ENCODE measurements around the gene RAI14.

RAI14 gene

DNA sequence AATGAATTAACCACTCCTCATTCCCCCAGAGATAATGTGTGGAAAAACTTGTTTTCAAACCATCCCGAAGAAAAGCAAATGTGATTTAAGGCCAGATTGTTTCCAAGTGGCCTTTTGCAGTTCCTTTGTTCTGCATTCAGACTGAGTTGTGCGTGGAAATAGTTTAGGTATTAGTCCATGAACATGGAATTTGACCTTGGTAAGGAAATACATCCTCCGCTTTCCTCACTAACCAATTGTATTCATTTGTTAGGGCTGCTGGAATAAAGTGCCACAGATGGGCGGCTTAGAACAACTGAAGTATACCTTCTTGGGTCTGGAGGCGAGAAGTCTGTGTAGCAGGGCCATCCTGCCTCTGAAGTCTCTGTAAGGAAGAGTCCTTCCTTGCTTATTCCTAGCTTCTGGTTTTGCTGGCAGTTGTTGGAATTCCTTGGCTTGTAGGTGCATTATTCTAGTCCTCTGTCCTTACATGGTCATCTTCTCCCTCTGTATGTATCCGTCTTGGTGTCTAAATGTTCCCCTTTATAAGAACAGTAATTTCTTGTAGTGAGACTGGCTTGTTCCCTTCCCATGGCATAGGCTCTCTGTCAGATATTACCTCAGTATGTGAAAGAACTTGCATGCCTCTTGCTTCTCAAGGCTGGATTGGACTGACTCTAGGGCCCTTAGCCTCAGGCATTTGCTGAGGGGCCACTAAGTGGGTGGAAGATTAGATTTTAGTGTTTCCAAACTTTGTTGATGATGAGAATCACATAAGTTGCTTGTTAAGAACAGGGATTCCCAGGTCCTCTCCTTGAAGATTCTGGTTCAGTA is 53.9 kb downstream of the RAI14 start:
- TF ChIP-seq, protein P1, sequence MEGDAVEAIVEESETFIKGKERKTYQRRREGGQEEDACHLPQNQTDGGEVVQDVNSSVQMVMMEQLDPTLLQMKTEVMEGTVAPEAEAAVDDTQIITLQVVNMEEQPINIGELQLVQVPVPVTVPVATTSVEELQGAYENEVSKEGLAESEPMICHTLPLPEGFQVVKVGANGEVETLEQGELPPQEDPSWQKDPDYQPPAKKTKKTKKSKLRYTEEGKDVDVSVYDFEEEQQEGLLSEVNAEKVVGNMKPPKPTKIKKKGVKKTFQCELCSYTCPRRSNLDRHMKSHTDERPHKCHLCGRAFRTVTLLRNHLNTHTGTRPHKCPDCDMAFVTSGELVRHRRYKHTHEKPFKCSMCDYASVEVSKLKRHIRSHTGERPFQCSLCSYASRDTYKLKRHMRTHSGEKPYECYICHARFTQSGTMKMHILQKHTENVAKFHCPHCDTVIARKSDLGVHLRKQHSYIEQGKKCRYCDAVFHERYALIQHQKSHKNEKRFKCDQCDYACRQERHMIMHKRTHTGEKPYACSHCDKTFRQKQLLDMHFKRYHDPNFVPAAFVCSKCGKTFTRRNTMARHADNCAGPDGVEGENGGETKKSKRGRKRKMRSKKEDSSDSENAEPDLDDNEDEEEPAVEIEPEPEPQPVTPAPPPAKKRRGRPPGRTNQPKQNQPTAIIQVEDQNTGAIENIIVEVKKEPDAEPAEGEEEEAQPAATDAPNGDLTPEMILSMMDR (IDR thresholded peaks at IDR 0.05), result no peak
- no peak for TF ChIP-seq ZFX (IDR thresholded peaks at IDR 0.05; ENCODE audit: borderline replicate concordance)
- no peak overlapping the region for H3K27ac ChIP-seq

DNA sequence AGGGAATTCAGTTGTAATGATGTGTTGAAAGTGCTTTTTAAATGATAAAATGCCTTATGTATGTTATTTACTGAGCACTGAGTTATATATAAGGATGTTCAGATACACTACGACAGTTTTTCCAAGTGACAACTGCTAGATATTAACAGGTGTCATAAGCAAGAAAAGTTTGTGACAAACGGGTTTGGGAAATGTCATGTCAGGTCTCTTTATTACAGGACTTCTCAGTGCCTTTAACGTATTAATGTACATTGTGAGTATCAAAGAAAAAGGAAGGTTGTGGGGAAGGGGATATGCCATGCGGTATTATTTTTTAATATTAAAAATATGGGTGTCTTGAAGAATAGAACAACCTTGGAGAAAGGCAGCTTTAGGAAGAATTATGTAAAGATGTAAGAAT is 56.4 kb downstream of the RAI14 start:
- H3K27ac ChIP-seq, result no peak overlapping the region
- no peak for TF ChIP-seq ZFX (IDR thresholded peaks at IDR 0.05; ENCODE audit: borderline replicate concordance)
- TF ChIP-seq, protein P1 (IDR thresholded peaks at IDR 0.05), result no peak

DNA sequence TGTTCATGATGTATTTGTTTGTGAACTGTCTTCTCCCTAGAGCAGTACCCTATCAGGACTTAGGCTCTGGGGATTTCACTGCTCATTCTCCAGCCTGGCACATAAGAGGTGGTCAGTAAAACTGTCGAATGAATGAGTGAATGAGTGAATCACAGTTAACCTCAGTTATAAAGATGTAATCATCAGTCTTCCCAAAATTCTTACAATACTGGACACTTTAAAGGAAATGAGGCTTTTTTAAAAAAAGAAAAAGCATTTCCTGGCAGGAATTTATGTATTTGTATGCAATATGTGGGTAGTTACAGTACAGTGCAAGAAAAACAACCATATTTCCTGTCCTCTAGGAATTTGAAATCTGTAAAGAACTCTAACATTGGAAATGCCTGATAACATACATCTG is 59.6 kb downstream of the RAI14 start:
- H3K27ac ChIP-seq, result no peak overlapping the region
- TF ChIP-seq ZFX (IDR thresholded peaks at IDR 0.05; ENCODE audit: borderline replicate concordance), result no peak
- TF ChIP-seq, protein P1 (IDR thresholded peaks at IDR 0.05), result no peak

DNA sequence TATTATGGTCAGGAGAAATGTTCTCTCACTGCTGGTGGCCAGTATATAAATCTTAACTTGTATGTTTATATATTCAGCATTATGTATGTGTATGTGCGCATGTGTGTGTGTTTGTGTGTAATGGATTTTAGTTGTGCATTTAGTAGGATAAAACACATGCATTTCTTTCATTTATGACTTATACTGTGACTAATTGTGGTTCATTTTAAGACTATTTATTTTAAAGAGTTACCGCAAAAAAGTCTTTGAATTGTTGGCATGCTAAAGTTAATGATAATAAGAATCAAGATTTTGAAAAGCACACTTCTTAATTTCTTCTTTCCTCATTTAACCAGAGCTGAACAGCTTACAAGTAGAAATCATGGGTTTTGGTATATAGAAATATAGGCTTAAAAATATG is 60.9 kb downstream of the RAI14 start:
- no peak overlapping the region for H3K27ac ChIP-seq
- no peak for TF ChIP-seq ZFX (IDR thresholded peaks at IDR 0.05; ENCODE audit: borderline replicate concordance)
- TF ChIP-seq, protein P1 (IDR thresholded peaks at IDR 0.05), result no peak

DNA sequence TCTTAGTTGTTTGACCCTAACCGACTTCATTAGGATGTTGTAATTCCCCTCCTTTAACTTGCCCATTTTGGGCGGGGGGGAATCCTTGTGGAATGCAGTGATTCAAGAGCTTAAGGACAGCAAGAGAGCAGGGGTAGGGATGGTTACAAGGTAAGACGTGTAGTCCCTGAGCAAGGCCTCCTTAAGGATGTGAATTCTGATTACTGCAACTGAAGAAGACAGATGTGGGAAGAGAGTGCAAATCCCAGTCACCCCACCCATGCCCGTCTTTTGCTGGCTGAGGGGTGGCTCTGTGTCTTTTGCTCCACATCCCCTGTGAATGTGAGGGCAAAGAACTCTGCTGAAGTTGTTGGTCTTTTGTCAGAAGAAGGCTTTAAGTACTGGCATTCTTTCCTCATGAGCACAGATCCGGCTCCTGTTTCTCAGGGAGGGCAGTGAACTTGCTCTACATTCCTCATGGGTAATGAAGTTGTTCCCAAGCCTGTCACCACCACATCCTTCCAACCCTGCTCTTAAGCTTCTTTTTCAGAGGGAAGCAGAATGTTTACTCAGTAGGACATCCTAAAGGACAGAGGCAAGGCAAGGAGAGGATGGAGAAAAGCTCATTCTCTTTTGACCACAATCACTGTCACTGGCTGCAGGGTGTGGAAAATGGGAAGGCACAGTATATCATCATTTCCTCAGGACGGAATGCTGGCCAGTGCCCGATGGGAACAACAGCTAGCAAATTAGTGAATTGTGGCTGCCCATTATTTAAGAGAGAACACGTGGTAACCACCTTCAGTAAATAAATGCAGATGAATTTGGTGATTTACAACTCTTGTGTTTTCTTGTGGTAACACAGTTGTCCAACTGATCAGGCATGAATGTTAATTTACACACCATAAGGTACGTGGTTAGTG is 61.5 kb downstream of the RAI14 start:
- TF ChIP-seq, protein P1 (IDR thresholded peaks at IDR 0.05), result no peak
- TF ChIP-seq ZFX (IDR thresholded peaks at IDR 0.05; ENCODE audit: borderline replicate concordance), result no peak
- no peak overlapping the region for H3K27ac ChIP-seq

DNA sequence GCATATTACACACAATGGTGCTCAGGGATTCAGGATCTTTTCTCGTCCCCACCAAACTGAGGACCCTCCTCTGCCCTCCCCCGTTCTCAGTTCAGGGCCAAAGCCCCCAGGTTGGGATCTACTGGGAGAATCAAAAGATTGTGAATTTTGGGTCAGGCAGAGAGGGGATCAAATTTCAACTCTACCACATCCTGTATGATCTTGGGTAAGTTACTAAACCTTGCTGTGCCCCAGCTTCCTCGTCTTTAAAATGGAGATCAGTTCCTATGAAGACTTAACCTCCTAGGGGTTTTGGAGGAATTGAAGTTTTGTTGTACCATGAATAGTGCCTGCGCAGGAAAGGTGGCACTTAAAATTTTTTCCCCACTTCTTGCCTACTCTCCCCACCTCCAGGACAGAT is 62.4 kb downstream of the RAI14 start:
- no peak overlapping the region for H3K27ac ChIP-seq
- TF ChIP-seq, protein P1 (IDR thresholded peaks at IDR 0.05), result no peak
- no peak for TF ChIP-seq ZFX (IDR thresholded peaks at IDR 0.05; ENCODE audit: borderline replicate concordance)

DNA sequence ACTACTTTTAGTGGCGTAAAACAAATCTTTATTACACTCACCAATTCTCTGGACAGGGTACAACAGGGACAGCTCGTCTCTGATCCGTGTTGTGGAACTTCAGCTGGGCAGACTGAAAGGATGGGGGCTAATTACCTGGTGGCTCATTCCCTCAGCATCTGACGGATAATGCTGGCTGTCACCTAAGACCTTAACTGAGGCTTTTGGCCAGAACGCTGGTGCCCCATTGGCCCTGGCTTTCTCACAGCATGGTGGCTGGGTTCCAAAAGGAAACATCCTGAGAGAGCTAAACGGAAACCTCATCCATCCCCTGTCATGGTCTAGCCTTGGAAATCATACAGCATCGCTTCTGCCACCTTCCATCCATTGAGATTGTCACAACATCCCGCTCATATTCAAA is 62.9 kb downstream of the RAI14 start:
- no peak overlapping the region for H3K27ac ChIP-seq
- no peak for TF ChIP-seq ZFX (IDR thresholded peaks at IDR 0.05; ENCODE audit: borderline replicate concordance)
